ENCODE measurements around the gene MAP4K5.

GRCh38 chr14:50530794-50531365, 1.5 kb downstream of the MAP4K5 start:
- TF ChIP-seq CTCF (IDR thresholded peaks at IDR 0.05): no peak
- no peak for TF ChIP-seq POLR2A (IDR thresholded peaks at IDR 0.05)
- no peak for TF ChIP-seq POLR2AphosphoS5 (IDR thresholded peaks at IDR 0.05)
